Activated gamma-delta T cell (primary cell): Measurements from ENCODE around the gene MEAK7.

Experiments used
- DNase-seq: peaks from one replicate; lab custom pipeline; 2025; lab: John Stamatoyannopoulos, UW
- total RNA-seq, 2 donors: gene quantifications; one replicate each; lab custom pipeline; 2026; lab: John Stamatoyannopoulos, UW

Gene MEAK7, protein sequence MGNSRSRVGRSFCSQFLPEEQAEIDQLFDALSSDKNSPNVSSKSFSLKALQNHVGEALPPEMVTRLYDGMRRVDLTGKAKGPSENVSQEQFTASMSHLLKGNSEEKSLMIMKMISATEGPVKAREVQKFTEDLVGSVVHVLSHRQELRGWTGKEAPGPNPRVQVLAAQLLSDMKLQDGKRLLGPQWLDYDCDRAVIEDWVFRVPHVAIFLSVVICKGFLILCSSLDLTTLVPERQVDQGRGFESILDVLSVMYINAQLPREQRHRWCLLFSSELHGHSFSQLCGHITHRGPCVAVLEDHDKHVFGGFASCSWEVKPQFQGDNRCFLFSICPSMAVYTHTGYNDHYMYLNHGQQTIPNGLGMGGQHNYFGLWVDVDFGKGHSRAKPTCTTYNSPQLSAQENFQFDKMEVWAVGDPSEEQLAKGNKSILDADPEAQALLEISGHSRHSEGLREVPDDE
- 13.0 to 13.3 reads per million in 2 donors for total RNA-seq

DNA sequence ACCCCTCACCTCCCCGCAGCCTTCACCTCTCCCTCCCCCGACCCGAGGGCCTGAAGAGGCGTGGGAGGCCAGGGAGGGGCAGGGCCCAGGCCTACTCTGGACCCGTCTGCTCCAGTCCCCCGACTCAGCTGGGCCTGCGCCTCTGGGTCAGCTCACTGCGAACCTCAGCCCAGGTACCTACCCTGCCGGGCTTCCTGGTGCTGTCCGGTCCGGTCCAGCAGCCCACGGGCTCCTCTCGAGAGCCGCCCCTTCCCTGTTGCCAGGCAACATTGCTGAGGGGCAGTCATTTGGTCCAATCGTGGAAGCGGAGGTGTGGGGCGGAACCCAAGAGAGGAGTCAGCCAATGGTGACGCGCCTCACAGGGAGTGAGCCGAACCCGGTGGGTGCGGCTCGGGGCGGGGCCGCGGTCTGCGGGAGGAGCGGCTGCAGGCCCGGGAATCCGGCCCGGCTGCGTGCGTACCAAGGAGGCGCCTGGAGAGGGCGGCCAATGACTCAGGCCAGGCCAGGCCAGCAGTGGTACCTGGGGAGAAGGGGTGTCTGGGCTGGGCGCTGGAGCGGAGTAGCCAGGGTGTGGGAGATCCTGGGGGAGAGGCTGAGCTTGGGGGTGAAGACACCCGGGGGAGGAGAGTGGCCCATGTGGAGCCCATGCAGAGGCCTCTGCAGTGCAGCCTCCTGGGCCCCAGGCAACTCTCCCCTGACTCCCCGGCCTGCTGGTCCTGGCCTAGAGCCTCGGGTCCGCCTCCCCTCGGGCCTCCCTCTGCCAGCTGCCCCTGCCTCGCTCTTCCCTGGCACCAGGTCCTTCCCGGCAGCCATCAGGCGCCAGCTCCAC lies at the start of gene MEAK7:
Gene MEAK7, minus strand, starts transcription at position 240 of the 829 bp plus-strand sequence. CDS start 6,573 bp downstream, outside the sequence.
- peak; percentile 88 for DNase-seq

DNA sequence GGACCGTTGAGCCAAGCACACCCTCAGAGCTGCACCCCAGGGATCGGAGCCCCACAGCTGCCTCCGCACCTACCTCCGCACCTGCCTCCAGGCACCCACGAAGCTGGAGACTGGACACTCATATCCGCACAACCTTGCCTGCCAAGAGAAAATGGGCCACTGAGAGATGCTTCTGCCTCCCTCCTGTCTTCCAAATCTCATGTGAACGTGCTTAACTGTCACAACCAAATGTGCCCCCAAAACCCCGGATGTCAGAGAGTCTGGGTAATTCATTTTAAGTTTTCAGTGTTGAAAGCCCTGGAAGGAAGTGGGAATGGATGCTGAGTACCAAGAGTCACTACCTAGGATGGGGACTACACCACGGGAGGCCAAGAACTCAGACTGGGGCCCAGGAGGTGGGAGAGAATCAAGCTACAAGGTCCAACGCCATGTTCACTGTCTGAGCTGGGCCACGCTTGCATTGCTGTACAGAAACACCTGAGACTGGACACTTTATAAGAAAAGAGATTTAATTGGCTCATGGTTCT lies 49.5 kb upstream of the MEAK7 start:
- no peak for DNase-seq

DNA sequence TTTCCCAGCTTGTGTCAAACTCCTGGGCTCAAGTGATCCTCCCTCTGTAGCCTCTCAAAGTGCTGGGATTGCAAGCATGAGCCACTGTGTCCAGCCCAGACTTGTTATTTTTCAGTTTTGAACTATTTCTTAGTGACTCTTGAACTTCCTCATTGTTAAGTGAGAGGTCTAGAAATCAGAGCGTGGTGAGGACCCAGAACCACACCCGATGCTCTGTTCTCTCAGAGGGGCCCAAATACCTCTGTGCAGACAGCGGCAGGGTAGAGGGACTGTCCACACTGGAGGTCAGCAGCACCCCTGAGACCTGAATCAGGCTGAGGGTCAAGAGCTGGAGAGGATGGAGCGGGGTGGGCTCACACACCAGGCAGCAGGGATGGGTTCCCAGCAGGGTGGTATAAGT lies 47.7 kb upstream of the MEAK7 start:
- no peak for DNase-seq

DNA sequence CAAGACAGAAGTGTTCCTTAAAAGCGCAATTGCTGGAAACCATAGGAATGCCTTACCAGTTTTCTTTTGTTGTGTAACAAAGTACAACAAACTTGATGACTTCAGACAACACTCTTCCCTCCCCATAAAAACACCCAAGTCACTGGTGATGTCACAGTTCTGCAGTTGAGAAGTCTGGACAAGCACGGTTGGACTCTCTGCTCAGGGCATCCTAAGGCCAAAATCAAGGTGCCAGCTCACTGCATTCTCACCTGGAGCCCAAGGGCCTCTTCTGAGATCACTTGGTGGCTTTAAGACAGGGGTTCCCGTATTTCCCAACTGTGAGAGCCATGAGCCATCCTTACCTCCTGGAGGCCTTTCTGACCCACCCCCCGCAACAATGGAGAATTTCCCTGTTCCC lies 45.6 kb upstream of the MEAK7 start:
- no peak for DNase-seq

DNA sequence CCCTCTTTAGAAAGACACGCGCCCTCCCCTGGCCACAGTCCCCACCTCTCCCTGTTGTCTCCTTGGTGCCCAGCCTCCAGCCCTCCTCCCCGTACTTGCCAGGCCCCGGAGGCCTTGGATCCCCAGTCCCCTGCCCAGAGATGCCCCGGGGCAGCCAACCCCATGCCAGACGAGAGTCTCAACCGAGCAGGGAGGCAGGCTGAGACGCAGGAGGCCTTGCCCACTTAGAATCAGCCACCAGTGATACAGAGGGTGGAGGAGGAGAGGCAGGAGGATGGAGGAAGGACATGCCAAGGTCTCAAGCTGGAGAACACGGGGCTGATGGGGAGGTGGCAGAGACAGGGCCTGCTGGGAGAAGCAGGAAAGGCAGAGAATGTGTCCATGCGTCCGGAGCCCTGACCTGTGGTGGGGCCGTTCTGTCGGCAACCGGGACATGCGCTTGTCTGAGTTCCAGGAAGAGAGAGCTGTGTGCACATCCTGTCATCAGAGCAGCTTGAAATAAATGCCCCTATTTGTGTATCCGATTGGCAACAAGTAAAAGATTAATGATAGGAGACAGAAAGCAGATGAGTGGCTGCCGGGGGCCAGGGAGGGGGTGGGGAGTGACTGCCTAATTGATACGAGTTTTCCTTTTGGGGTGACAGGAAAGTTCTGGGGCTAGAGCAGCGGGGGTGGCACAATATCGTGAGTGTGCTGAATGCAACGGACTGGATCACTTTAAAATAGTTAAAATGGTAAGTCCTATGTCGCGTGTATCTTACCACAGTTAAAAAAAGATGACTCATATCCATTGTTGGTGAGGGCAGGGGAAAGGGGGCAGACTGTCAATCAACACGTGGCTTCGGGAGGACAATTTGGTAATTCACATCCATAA lies 44.7 kb upstream of the MEAK7 start:
- DNase-seq: no peak

DNA sequence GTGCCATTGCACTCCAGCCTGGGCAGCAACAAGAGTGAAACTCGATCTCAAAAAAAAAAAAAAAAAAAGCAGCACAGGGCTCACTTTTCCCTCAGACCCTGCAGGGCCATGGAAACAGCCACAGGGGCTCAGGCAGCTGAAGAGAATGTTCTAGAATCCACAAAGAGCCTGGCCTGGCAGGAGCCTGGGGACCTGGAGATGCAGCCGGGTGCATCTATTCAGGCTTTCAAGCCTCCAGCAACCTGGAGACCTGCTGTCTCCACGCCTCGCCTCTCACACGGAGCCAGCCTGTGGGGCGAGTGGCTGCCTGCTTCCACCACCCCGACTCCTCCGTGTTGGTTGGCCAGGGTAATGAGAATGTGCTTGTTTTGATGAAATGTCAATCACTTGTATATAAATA lies 44.0 kb upstream of the MEAK7 start:
- no peak for DNase-seq

DNA sequence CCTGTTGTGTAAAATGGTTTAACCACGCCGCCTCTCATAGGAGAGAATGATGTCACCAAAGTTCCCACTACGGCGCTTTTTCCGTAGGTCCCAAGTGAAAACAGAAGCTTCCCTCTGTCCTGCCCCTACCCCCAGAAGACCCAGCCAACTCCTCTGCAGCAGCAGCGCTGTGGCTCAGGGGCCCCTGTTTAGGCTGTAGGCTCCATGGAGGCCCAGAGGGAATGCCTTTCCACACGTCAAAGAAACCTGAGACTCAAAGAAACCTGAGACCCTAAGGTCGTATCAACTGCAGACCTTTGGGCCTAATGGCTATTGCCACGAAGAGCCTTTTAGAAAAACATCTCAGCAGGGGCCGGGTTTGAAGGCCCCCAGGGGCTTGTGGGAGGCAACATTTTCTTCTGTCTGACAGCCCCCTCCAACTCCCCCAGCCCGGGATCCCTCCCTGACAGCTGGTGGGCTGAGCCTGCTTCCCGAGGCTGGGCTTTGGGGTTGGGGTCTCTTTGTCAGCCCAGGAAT lies 43.1 kb upstream of the MEAK7 start:
- no peak for DNase-seq

DNA sequence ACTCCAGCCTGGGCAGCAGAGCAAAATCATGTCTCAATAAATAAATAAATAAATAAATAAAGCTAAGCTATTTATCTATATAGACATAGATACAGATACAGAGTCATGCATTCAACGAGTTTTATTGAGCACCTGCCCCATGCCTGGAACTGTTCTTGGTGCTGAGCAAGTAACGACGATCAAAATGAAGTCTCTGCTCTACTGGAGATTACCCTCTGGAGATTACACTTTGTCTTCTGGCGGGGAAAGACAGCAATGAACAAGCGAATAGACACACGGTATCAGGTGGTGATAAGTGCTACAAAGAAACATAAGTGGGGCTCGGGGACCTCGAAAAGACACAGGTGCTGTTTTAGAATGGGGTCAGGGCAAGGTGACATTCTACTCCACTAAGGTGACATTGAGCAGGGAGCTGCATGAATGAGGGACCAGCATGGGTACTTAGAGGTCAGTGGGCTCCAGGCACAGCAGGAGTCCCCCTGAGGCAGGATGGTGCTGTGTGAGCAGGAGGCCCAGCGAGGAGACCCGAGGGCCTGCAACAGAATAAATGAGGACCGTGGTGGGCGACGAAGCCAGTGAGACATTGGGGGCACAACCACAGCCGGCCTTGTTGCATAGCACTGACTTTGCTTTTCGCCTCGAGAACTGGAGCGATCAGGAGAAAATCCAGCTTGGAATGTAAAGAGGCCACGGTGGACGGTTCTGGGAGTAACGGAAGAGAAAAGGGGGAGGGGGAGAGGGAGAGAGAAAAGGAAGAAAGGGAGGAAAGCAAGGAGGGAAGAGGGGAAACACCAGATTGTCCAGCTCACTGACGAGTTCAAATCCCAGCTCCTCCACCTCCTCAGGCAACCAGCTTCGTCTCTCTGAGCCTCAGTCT lies 42.4 kb upstream of the MEAK7 start:
- DNase-seq: no peak

DNA sequence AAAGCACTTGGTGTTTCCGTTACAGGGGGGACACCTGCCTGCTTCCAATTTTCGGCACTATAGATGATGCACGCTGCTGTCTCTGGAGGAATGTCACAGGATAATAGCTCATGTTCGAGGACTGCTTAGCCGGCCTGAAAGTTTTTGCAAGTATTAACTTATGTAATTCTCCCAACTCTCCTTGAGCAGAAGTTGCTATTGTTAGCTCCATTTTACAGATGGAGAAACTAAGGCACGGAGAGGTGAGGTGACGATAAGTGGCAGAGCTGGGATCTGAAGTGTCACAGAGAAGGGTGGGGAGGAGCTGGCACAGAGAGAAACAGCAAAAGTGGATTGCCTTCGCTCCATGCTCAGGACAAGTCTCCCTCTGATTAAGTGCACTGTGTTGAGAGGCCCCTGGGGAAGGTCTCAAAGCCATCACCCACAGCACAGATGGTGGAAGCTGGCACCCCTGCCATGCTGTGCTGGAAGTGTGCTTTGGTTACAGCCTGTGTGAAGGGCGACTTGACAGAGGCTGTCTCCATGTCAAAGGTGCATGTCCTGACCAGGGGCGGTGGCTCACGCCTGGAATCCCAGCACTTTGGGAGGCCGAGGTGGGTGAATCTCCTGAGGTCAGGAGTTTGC lies 40.8 kb upstream of the MEAK7 start:
- no peak for DNase-seq

DNA sequence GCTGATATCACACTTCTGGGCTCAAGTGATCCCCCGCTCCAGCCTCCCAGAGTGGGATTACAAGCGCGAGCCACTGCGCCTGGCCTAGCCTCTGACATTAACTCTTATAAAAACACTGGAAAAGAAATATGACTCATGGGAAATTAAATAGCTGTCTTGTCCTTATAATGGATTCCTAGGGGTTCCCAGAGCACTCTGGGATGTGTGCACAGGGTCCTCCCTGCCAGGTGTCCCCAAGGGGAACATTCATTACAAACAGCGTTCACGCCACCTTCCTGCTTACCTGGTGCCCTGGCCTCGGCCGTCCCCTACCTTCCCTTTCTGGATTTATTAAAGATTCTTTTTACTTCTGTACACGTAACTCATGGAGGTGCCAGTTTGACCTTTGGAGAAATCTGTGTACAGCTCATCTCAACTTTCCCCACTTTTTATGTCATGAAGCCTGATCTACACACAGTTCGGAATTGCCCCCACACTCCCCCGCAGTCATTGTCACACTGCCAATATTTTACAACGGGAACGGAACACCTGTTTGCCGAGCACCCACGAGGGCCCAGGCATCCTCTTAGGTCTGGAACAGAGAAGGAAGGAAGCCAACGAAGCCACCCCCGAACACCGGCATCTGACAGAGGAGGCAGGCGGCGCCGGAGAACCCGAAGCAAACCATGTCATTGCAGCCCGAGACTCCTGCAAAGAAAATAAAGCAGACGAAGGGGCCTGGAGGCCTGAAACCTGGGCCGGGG lies 39.7 kb upstream of the MEAK7 start:
- DNase-seq: no peak

DNA sequence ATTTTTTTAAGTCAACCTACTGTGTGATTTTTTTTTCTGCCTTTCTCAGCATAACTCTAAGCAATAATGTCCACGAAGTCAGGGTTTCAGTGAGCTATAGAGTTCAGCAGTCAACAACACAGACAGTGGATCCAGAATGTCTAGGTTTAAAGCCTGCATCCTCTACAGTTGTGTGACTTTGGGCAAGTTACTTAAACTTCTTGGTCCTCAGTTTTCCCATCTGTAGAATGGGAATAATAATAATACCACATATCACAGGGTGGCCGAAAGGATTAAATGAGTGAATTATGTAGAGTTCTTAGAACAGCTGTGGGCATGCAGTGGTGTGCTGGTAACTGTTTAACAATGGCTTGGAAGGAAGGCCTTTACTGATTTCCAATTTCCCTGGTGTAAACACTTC lies 38.8 kb upstream of the MEAK7 start:
- DNase-seq: no peak

DNA sequence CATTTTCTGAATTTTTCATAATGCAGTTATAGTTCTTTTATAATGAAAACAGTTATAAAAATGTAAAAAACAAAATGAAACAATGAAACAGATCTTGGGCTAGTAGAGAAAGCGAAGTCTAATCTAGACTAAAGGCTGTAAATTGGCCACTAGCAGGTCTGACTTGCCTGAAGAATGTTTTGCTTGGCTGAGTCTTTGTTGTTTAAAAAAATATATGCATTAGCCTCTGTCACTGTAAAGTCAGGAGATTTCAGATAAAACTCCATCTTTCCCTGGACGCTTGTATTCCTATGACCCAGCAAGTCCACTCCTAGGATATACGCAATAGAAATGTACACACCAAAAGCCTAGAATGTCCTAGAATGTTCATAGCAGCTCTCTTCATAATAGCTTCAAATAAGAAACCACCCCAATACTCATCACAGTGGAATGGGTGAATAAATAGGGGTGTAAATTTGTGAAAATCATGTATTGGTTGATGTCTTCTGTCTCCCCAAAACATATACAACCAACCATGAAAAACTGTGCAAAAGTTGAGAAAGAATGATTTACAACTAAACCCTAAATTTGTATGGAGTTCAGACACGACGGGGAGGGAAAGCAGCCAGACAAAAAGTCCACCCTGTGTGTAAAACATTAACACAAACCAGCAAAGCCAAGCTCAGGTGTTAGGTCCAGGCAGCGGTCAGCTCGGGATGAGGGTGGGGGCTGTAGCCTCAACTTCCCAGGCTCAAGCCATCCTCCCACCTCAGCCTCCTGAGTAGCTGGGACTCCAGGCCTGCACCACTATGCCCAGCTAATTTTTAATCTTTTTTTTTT lies 37.7 kb upstream of the MEAK7 start:
- no peak for DNase-seq

DNA sequence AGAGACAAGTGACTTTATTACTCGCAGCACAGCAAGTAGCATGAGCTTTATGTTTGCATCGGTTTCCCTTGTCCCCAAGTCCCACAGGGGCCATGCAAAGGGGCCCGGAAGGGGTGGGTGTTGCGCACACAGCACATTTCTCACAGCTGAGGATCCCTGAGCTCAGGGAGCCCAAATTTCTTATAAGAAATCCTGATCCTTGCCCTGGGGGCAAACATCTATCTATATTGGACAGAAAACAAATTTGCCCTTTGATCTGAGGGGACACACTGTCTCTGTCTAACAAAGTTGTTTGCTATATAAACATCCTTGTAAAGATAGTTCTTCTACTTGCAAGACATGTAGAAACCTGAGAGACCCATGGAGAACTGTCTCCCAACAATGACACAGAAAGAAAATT lies 35.7 kb upstream of the MEAK7 start:
- no peak for DNase-seq

DNA sequence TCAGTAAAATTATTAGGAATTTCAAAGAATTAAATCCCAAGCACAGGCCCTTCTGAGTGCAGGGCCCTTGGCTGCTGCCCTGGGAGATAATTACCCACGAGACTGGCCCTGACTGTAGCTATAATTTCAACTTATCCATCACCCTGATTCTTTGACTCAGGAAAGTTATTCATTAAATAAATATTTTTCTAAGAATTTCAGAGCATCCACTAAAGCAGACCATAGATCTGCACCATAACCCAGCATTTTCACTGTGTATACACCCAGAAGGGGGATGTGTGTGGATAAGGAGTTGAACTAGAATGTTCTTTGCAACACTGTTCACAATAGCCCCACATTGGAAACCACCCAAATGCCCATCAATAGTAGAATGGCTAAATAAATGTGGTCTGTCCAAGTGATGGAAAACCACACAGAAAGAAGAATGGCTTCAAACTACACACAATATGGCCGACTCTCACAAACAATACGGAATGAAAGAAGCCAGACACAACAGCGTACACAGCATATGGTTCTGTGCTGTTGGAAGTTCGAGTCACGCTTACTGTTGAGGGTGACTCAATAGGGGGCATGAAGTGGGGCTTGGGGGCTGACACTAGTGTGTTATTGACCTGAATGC lies 33.9 kb upstream of the MEAK7 start:
- no peak for DNase-seq

DNA sequence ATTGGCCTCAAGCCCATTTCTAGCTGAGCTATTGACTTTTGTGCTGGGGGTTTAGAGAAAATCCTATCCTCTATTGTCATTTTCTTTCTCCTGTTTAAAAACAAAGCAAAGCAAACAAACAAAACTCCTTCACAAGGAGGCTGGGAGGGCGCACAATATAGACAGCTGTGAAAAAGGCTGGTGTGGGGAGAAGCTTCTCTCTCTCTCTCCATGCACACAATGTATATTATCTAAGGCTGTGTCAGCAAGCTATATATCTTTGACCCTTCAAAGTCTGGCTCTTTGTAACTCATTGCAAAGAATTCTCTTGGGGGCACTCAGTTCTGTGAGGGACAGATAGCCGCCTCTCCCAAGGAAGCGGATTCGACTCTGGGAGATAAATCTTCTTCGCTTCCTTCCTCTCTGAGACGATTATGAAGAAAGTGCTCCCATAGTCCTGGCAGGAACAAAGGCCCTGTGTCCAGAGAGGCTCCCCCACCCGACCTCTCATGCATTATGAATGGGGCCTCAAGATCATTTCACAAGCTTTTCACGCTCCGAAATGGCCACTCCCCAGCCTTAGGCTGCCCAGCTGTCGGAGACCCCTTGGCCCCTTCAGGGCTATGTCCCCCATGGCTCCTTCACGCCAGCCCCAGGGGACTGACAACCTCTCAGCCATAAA lies 33.2 kb upstream of the MEAK7 start:
- DNase-seq: no peak

DNA sequence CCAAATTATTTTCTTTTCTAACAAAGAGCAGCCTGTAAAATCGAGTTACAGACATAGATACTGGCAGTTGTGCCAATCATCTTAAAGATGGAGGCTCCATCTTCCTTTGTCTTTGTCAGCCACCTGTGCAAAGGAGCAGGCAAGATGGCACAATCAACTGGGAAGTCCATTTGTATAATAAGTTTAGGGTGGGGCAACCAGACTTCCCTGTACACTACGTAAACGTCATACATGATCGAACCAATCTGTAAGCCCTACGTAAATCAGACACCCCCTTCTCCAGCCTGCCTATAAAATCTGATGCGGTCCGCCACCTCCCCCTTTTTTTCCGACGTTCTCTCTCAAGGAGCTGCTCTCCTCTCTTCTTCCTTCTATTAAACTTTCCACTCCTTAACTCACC lies 31.4 kb upstream of the MEAK7 start:
- no peak for DNase-seq

DNA sequence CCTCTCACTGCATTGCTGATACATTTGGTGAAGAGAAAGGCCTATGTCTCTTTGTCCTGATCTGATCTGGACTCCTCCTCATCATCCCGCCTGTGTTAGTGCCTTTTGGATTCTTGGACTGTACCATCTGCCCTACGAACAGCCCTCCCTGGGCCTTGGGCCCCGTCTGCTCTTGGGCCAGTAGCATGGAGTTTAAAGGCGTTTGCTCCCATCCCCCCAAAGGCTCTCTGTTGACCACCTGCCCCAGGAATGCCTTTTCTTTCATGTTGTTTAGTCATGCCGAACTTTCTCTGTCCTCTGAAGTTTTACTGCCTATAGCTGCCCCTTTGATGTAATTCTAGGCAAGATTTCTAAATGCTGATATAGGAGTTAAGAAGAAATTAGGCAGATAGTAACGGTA lies 30.9 kb upstream of the MEAK7 start:
- DNase-seq: no peak
